ENCODE data around the gene SLITRK3. TPM values are rescaled to one million over a fixed set of nuclear protein-coding genes. Genes with fewer than 3 reads are reported as not detected.

SLITRK3 gene
- total and polyA plus RNA-seq, 2 of the 13 experiments (the other 11 are each of a cell fraction or from before 2014, with no cell fraction given) = not detected

DNA sequence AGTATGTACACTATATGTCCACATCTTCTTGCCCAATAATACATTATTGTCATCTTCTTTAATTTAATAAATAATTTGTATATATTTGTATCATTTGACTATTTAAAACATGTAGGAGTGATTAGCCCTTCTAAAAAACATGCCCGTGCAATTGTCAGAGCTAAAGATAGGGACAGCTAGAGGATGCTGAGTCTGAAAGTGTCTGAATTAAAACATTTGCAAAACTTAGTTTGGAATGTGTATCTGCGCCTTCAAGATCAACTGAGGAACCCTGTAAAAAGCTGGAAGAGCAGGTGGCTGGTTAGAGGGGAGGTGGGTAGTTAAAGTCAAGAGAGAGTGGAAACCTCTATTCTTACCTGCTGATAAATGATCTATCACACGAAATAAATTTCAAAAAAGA, 4.7 kb downstream of the SLITRK3 start (continued):
- TF ChIP-seq, protein P1, sequence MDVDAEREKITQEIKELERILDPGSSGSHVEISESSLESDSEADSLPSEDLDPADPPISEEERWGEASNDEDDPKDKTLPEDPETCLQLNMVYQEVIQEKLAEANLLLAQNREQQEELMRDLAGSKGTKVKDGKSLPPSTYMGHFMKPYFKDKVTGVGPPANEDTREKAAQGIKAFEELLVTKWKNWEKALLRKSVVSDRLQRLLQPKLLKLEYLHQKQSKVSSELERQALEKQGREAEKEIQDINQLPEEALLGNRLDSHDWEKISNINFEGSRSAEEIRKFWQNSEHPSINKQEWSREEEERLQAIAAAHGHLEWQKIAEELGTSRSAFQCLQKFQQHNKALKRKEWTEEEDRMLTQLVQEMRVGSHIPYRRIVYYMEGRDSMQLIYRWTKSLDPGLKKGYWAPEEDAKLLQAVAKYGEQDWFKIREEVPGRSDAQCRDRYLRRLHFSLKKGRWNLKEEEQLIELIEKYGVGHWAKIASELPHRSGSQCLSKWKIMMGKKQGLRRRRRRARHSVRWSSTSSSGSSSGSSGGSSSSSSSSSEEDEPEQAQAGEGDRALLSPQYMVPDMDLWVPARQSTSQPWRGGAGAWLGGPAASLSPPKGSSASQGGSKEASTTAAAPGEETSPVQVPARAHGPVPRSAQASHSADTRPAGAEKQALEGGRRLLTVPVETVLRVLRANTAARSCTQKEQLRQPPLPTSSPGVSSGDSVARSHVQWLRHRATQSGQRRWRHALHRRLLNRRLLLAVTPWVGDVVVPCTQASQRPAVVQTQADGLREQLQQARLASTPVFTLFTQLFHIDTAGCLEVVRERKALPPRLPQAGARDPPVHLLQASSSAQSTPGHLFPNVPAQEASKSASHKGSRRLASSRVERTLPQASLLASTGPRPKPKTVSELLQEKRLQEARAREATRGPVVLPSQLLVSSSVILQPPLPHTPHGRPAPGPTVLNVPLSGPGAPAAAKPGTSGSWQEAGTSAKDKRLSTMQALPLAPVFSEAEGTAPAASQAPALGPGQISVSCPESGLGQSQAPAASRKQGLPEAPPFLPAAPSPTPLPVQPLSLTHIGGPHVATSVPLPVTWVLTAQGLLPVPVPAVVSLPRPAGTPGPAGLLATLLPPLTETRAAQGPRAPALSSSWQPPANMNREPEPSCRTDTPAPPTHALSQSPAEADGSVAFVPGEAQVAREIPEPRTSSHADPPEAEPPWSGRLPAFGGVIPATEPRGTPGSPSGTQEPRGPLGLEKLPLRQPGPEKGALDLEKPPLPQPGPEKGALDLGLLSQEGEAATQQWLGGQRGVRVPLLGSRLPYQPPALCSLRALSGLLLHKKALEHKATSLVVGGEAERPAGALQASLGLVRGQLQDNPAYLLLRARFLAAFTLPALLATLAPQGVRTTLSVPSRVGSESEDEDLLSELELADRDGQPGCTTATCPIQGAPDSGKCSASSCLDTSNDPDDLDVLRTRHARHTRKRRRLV (CRISPR knock-in tag; IDR thresholded peaks at IDR 0.05) = no peak
- TF ChIP-seq, protein P2, sequence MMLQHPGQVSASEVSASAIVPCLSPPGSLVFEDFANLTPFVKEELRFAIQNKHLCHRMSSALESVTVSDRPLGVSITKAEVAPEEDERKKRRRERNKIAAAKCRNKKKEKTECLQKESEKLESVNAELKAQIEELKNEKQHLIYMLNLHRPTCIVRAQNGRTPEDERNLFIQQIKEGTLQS (CRISPR knock-in tag; IDR thresholded peaks at IDR 0.05) = no peak
- TF ChIP-seq HNRNPK (IDR thresholded peaks at IDR 0.05; ENCODE audit: low read depth, low read length, poor library complexity, severe bottlenecking) = no peak
- TF ChIP-seq MTA3 (CRISPR knock-in tag; IDR thresholded peaks at IDR 0.05) = no peak
- TF ChIP-seq ARNT2 (CRISPR knock-in tag; IDR thresholded peaks at IDR 0.05; ENCODE audit: low read depth) = no peak

DNA sequence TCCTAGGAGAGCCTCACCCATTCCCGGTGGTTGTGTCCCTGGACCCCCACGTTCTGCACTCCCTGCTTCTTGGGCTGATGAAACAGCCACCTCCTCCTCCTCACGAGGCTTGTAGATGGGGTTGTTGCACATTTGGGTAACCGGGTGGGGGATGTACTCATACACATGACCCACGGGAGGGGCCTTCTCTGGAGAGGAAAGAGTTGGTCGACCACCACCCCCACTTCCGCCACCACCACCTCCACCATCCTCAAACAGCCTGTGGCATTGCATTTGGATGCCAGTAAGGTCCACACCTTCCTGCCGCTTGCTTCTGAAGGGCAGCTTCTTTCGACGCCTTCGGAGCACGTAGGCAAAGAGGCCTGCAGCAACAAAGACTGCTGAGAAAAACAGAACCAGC, 7.7 kb downstream of the SLITRK3 start:
- no peak for TF ChIP-seq ZNF841 (CRISPR knock-in tag; IDR thresholded peaks at IDR 0.05; ENCODE audit: borderline replicate concordance)
- TF ChIP-seq MYNN (CRISPR knock-in tag; IDR thresholded peaks at IDR 0.05; ENCODE audit: low read depth) = no peak
- TF ChIP-seq ZNF292 (CRISPR knock-in tag; IDR thresholded peaks at IDR 0.05; ENCODE audit: borderline replicate concordance, low read depth) = no peak
- TF ChIP-seq, protein P3, sequence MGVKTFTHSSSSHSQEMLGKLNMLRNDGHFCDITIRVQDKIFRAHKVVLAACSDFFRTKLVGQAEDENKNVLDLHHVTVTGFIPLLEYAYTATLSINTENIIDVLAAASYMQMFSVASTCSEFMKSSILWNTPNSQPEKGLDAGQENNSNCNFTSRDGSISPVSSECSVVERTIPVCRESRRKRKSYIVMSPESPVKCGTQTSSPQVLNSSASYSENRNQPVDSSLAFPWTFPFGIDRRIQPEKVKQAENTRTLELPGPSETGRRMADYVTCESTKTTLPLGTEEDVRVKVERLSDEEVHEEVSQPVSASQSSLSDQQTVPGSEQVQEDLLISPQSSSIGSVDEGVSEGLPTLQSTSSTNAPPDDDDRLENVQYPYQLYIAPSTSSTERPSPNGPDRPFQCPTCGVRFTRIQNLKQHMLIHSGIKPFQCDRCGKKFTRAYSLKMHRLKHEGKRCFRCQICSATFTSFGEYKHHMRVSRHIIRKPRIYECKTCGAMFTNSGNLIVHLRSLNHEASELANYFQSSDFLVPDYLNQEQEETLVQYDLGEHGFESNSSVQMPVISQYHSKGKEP (CRISPR knock-in tag; IDR thresholded peaks at IDR 0.05) = no peak
- TF ChIP-seq TBP (CRISPR knock-in tag; IDR thresholded peaks at IDR 0.05) = no peak

More for the DNA sequence above, 7.7 kb downstream of the SLITRK3 start:
- H3K4me3 ChIP-seq (replicated peaks in 1 of 3; ENCODE audit: insufficient read depth in 1 of 3, low read depth in 2 of 3, low read length in 3 of 3) = no peak overlapping the region
- DNase-seq (ENCODE audit: low spot score) (no peak), FAIRE-seq (no peak), ATAC-seq (no peak)
- H3K9ac ChIP-seq (ENCODE audit: insufficient read depth, low read depth, low read length) = no peak overlapping the region
- BruUV-seq (replicated peaks) = no TSS peak
- no peaks in the 10 kb centered on the region for H3K9me3 ChIP-seq (ENCODE audit: low read length)
- peaks cover 2 to 10% of the 10 kb centered on the region in 2 experiments; a peak in 2 of 5 replicates for H3K27me3 ChIP-seq (ENCODE audit: control insufficient read depth in 1 of 2, insufficient read depth in 2 of 2, low read length in 2 of 2)
- no peaks in the 10 kb centered on the region for H3K36me3 ChIP-seq (replicated peaks in 1 of 2; ENCODE audit: control insufficient read depth in 1 of 2, insufficient read depth in 2 of 2, low read length in 2 of 2)
- CTCF ChIA-PET (ENCODE audit: low intra/inter-chr PET ratio, low total read pairs) = no interaction called here
- no peak overlapping the region for H3K27ac ChIP-seq (ENCODE audit: extremely low read length, insufficient read depth, low read length)
- POLR2A ChIA-PET = no interaction called here
- H3K4me1 ChIP-seq (ENCODE audit: insufficient read depth, low read length) = no peaks in the 10 kb centered on the region
- in situ Hi-C loops (cut with HindIII; ENCODE audit: extremely low pct_ligation_motif_present, low pct_unique_long_range_greater_than_20kb) (loop anchor here (10.0 kb wide), 1 partner anchor 1274 kb away; no protein-coding TSS in a partner anchor), intact Hi-C loops (cut with micrococcal nuclease; ENCODE audit: unreplicated experiment) (loop anchor here (5.0 to 10.0 kb wide), 3 partner anchors 131 to 814 kb away; no protein-coding TSS in a partner anchor)
- no peaks in the 10 kb centered on the region for H4K20me1 ChIP-seq (ENCODE audit: insufficient read depth, low read length)
- H3K79me2 ChIP-seq (ENCODE audit: insufficient read depth, low read length) = no peaks in the 10 kb centered on the region
- H3K4me2 ChIP-seq (ENCODE audit: low read depth, low read length) = no peak overlapping the region
- no peak overlapping the region for H2AFZ ChIP-seq (ENCODE audit: low read length)
- WGBS (ENCODE audit: low lambda C conversion rate) = 40% methylated on average over 7 of the region's 12 CpGs

Data from HepG2 (cell line).